ENCODE results near the gene C1orf21.

DNA sequence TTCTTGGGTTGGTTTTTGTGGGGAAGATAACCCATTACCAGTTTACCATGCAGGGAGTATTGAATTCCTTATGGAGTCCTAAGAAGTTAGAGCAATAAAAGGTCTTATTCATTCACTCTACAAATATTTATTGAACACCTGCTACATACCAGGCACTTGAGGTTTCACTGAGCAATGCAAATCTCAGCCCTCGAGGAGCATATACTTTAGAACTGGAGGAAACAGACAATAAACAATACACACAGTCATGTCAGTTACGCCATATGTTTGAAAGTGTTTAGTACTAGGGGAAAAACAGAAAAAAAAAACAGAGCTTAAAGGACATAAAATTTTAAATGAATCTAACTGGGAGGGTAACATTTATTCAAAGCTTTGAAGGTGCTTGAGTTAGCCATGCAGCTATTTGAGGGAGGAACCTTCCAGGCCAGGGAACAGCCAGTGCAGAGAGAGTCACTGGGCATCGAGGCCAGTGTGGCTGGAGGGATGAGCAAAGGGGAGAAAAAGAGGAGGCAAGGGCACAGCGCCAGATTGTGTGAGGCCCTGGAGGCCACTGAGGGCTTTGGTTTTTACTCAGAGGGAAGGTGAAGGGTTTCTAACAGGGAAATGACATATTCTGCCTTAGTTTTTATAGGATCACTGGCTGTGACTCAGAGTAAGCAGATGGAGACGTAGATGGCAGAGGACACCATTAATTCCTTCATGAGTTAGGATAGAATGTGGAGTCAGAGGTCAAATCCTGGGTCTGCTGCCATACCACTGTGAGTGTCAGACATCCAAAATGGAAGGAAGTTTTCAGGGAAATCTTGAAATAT is 32.7 kb downstream of the C1orf21 start:
- TF ChIP-seq, protein P1, sequence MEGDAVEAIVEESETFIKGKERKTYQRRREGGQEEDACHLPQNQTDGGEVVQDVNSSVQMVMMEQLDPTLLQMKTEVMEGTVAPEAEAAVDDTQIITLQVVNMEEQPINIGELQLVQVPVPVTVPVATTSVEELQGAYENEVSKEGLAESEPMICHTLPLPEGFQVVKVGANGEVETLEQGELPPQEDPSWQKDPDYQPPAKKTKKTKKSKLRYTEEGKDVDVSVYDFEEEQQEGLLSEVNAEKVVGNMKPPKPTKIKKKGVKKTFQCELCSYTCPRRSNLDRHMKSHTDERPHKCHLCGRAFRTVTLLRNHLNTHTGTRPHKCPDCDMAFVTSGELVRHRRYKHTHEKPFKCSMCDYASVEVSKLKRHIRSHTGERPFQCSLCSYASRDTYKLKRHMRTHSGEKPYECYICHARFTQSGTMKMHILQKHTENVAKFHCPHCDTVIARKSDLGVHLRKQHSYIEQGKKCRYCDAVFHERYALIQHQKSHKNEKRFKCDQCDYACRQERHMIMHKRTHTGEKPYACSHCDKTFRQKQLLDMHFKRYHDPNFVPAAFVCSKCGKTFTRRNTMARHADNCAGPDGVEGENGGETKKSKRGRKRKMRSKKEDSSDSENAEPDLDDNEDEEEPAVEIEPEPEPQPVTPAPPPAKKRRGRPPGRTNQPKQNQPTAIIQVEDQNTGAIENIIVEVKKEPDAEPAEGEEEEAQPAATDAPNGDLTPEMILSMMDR (optimal IDR thresholded peaks at IDR 0.05 in 1 of 3, IDR thresholded peaks at IDR 0.05 in 1 of 3, conservative IDR thresholded peaks at IDR 0.05 in 1 of 3; ENCODE audit: extremely low read depth in 1 of 3, insufficient read depth in 2 of 3, low read length in 3 of 3), result no peak
- no peak for TF ChIP-seq EZH2 (IDR thresholded peaks at IDR 0.05; ENCODE audit: low read length)
